DLD1 (cell line): ENCODE data around the gene HOXD4.

Experiments used
- in situ Hi-C: cut with HindIII; loops from 2 replicates; pipeline ENCODE4 v1.10.0; 2017; ENCODE audit warnings: low sequenced_read_pairs

HOXD4 gene

GRCh38 chr2:176167398-176167797 is 16.0 kb downstream of the HOXD4 start:
- in situ Hi-C loops: no loop called here

GRCh38 chr2:176169181-176169580 is 17.8 kb downstream of the HOXD4 start:
- in situ Hi-C loops: no loop called here

DNA sequence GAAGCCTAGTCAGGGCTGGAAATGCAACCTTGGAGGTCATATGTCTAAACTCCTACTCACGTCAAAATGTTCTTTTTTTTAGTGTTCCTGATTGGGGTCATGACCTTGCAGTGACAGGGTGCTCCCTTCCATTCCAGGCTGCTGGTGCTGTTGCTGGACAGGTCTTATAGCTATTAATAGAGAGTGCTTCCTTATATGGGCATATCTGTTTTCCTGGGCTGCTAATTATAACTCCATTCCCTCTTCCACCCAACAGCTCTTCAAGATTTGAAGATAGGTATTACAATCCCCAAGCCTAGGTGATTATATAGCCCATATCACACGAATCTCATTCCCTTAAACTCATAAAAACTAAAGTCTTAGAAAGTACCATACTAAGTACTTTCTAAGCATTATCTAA is 18.4 kb downstream of the HOXD4 start:
- in situ Hi-C loops: no loop called here

- in situ Hi-C loops: no loop called here
These were observed 19.4 kb downstream of the HOXD4 start for GRCh38 chr2:176170602-176171305.

GRCh38 chr2:176171351-176172006 is 20.1 kb downstream of the HOXD4 start:
- in situ Hi-C loops: no loop called here

- in situ Hi-C loops: no loop called here
These were observed 20.9 kb downstream of the HOXD4 start for GRCh38 chr2:176172007-176172894.

DNA sequence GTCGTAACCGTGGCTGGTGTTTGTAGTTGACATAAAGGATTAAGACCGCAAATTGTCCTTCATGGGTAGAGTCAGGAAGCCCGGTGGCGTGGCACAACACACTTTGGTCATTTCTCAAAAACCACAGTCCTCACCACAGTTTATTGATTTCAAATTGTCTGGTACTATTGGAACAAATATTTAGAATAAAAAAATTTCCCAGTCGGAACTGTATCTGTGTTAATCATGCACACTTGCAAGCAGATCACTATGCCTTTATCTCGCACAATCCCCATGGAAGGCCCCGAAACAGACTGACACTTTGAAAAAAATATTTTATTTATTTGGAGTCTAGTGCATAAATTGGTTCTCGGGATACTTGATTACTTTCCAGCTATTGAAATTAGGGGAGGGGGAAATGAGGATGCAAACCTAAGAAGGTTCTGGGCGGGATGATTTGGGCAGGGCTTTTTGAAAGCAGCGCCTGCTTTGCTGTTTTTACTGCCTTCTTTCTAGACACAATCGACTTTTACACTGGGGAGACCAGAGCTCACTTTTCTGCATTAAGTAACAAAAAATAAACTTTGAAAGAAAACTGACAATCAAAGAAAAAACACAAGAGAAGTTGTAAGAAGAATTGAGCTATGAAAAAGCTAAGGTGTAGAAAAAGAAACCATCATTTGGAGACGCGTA is 21.7 kb downstream of the HOXD4 start:
- in situ Hi-C loops: no loop called here

GRCh38 chr2:176173567-176174381 is 22.4 kb downstream of the HOXD4 start:
- in situ Hi-C loops: no loop called here

GRCh38 chr2:176174382-176174823 is 23.1 kb downstream of the HOXD4 start:
- in situ Hi-C loops: no loop called here

DNA sequence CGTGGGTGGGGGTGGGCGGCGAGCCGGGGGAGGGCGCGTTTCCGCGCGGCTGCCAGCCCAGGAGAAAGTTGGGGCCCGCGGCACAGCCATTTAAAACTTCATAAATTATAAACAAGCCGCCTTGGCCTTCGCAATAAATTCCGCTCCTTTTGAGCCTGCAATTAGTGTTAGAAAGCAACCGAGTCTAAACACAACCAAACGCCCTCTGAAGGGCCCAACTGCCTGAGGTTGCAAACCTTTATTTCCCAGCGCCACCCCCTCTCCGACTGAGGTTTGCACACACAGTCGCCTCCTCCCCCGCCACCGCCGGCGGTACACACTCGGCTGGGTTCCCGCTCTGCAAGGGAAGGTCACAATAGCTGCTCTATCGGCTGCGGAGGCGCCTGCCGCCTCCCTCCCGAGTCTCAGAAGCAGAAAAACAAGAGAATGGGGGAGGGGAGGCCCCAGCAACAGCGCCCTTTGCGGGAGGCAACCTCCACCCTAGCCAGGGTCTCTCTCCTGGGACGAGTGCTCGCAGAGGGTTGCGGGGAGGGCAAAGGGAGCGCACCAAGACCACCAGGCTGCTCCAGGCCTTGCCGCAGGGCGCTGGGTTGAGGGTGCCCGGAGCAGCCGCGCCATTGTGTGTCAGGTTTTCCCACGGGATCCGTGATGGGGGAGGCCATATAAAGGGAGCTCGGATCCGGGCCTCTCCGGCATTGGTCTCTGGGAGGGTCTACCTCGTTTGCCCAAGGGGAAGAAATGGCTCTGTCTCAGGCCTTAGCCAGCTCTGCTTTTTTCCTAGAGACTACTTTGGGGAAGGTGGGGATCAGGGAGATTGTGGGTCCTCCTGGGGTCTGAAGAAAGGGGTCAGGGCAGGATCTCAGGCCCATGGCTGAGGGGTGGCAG is 23.7 kb downstream of the HOXD4 start:
- in situ Hi-C loops: no loop called here

DNA sequence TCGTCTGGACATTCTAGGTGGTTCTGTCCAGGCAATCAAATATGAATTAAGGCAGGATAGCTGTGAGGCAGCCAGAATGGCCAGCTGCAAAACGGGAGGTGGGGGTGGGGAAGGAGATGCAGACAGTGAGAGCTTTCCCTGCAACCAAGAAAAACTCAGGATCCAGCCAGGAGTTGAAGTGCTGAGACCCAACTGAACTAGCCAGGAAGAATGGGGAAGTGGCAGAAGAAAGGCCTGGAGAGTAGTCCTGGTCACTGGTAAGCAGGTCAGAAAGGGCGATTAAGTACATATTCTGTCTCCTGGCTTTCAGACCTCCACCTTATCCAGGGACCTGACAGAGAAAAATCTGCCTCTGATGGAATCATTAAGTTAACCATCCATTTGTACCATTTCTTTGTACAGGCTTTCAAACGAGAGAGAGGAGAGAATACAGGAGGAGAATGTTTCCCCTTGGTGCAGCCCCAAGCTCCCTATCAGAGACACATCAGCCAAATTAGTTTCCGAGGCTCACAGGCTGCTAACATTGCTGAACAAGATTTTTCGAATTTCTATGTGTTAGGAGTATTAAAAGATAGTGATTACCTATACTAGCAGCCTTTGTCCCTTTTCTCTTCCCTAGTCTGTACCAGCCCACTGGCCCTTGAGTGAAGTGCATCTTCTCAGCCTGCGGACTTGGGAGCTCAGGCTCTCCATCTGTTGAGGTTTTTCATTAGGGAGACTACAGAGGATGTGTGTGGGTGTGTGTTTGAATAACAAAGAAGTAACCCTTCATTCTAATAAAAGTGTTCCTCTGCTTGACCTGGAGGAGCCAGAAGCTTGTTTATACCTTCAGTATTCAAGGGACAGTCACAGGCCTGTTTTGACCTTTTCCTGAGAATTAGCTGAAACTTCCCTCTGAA is 24.6 kb downstream of the HOXD4 start:
- in situ Hi-C loops: no loop called here

DNA sequence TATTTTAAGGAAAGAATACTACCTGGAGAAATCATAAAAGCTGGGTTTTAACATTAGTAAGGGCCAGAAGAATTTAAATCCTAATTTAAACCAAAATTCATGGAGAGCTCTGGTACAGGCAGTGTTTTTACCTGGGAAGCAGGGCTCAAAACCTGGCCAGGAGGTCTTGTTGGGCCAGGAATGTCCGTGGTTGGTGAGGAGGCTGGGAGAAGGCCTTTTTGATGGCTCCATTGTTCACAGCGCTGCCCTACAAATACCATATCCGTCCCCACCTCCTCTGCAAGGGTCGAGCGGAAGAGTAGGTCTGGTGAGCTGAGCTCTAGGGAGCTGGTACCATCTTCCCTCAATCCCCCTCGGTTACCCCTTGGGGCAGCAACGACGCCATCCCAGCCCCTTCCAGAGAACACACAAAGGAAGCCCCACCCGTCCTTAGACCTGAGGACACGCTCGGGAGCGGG is 26.3 kb downstream of the HOXD4 start:
- in situ Hi-C loops: no loop called here

DNA sequence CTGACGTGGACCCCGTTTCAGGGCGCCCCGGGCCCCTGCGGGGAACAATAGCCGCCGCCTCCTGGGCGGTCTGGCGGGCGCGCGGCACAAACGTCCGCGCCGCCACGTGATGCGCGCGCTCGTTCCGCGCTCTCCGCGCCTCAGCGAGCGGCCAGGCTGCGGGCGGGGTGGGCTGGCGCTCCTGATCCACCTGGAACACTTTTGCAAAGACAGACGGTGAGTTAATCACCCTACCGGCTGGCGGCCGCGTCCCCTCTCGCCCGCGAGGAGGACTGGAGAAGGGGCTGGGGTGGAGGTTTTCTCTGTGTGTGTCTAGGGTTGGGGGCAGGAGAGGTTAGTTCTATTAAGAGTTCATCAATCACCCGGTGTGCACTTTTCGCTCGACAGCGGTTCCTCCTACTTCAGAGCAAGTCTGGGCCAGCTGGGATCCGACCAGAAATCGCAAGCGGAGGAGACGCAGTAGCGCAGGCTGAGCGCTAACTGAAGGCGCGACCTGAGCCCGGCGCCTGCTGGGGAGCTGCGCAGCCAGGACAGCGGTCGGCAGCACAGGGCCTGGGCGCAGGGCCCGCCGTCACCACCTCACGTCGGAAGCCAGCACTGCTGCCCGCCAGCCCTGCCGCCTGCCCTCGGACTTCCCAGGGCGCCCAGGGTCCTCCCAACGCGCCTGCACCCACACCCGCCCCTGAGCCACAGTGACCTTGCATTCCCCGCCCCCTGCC is 26.8 kb downstream of the HOXD4 start:
- in situ Hi-C loops: no loop called here

DNA sequence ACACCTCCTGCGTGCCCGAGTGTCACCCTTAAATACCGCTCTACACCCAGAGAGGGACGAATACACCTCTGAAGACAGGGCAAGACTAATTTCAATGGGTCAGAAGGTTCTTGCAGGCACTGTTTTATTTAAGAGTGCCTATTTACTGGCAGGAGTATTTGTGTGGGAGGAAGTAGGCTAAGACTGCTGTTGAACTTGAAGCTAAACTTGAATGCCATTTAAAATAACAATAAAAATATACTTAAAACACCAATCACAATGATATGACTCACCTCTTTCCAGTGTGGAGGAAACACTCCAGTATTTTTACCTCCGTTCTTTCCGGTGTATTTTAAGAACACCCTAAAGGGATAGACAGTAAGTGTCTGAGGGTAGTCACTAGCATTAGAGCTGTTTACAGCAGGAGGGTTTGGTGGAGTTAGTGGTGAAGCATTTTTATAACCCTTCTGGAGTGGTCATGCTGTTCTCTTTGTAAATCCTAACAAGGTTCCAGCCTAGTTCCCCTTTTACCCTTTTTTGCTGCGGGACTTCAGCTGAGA is 27.5 kb downstream of the HOXD4 start:
- in situ Hi-C loops: no loop called here

GRCh38 chr2:176181551-176181950 is 30.2 kb downstream of the HOXD4 start:
- in situ Hi-C loops: no loop called here

DNA sequence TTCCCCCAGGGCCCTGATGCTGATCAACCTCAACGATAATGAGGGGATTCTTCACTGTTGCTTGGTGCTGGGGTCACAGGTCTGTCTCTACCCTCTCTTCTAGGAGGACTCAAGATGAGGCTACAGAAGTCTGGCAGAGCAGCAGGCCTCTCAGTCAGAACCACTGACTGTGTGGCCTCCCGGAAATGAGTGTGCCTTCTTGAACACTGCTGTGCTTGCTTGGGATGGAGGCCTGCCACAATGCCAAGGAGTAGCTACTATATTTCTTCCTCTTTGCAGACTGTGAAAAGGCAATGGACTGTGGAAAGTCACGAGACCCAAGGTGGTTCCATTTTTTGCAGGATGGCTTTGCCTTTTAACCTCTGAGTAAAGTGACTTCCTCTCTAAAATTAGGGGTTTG is 31.3 kb downstream of the HOXD4 start:
- in situ Hi-C loops: no loop called here

DNA sequence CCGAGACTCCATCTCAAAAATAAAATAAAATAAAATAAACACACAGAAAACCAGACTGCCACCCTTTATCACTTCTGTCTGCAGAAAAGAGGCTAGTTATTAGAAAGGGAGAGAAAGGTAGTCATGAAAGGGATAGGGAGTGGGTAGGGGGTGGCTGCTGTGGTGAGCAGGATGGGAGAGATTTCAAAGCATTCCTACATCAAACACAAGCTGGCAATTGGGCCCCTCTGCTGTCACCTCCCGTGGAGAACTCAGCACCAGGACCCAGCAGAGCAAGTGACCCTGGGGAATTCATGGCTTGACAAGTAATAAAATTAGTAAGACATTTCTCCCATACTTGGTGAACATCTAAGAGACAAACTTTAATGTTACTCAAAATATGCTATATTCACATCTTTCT is 33.4 kb downstream of the HOXD4 start:
- in situ Hi-C loops: no loop called here
